ENCODE data around the gene ZNF512. TPM values are rescaled to one million over a fixed set of nuclear protein-coding genes. Genes with fewer than 3 reads are reported as not detected.

ZNF512 gene
- total and polyA plus RNA-seq, 4 donors, result 12.1 to 41.7 (median 25.3) TPM

- WGBS, 2 donors, result 70 to 76% methylated on average over 6 of the region's 6 CpGs
- no peaks in the 10 kb centered on the region for H3K4me1 ChIP-seq (ENCODE audit: control insufficient read depth in 1 of 2, insufficient read depth in 2 of 2, low read length in 2 of 2)
- H3K27me3 ChIP-seq (ENCODE audit: control insufficient read depth in 1 of 2, insufficient read depth in 2 of 2, low read length in 1 of 2), result no peaks in the 10 kb centered on the region
- DNase-seq (no peak), ATAC-seq (ENCODE audit: low FRiP score) (no peak)
- H3K4me3 ChIP-seq (ENCODE audit: low read length in 2 of 2), result no peak overlapping the region
- no peaks in the 10 kb centered on the region for H3K36me3 ChIP-seq (ENCODE audit: control insufficient read depth in 1 of 2, insufficient read depth in 2 of 2, low read length in 1 of 2)
- intact Hi-C loops (cut with DNase I), result no loop called here
- peaks cover 13% of the 10 kb centered on the region for H3K9me3 ChIP-seq (ENCODE audit: control insufficient read depth, low read length)
- no peak overlapping the region for H3K27ac ChIP-seq (ENCODE audit: low read depth in 1 of 2, low read length in 2 of 2)
Observed at GRCh38 chr2:27572998-27573429, 9.8 kb upstream of the ZNF512 start.

GRCh38 chr2:27573452-27573851 is 9.4 kb upstream of the ZNF512 start:
- peaks cover 11% of the 10 kb centered on the region for H3K9me3 ChIP-seq (ENCODE audit: control insufficient read depth, low read length)
- ATAC-seq (ENCODE audit: low FRiP score), result no peak

GRCh38 chr2:27581417-27582128 is 1.3 kb upstream of the ZNF512 start:
- no peak overlapping the region for H3K4me3 ChIP-seq (ENCODE audit: low read length in 2 of 2)
- DNase-seq (no peak), ATAC-seq (ENCODE audit: low FRiP score) (no peak)
- H3K27me3 ChIP-seq (ENCODE audit: control insufficient read depth in 1 of 2, insufficient read depth in 2 of 2, low read length in 1 of 2), result no peaks in the 10 kb centered on the region
- intact Hi-C loops (cut with DNase I), result loop anchor here in 1 of 2 donors (10.0 kb wide), 1 partner anchor 87 kb away; the partner anchor contains the start of genes FNDC4 and GCKR
- H3K36me3 ChIP-seq (ENCODE audit: control insufficient read depth in 1 of 2, insufficient read depth in 2 of 2, low read length in 1 of 2), result no peaks in the 10 kb centered on the region
- 95 to 97% methylated on average over 19 of the region's 19 CpGs for WGBS, 2 donors
- peaks cover 0 to 3% of the 10 kb centered on the region in 2 donors for H3K4me1 ChIP-seq (ENCODE audit: control insufficient read depth in 1 of 2, insufficient read depth in 2 of 2, low read length in 2 of 2)
- no peak overlapping the region for H3K27ac ChIP-seq (ENCODE audit: low read depth in 1 of 2, low read length in 2 of 2)
- peaks cover 4% of the 10 kb centered on the region for H3K9me3 ChIP-seq (ENCODE audit: control insufficient read depth, low read length)

More at GRCh38 chr2:27573452-27573851, 9.4 kb upstream of the ZNF512 start:
- Histone ChIP-seq H3K36me3 (ENCODE audit: control insufficient read depth in 1 of 2, insufficient read depth in 2 of 2, low read length in 1 of 2) (no peaks in the 10 kb centered on the region), H3K4me3 (ENCODE audit: low read length in 2 of 2) (no peak overlapping the region), H3K27me3 (ENCODE audit: control insufficient read depth in 1 of 2, insufficient read depth in 2 of 2, low read length in 1 of 2) (no peaks in the 10 kb centered on the region), H3K27ac (ENCODE audit: low read depth in 1 of 2, low read length in 2 of 2) (no peak overlapping the region), H3K4me1 (ENCODE audit: control insufficient read depth in 1 of 2, insufficient read depth in 2 of 2, low read length in 2 of 2) (no peaks in the 10 kb centered on the region)
- 83 to 84% methylated on average over 3 of the region's 3 CpGs for WGBS, 2 donors
- DNase-seq, result no peak
- intact Hi-C loops (cut with DNase I), result no loop called here

GRCh38 chr2:27582129-27582694 is 630 bp upstream of the ZNF512 start:
- intact Hi-C loops (cut with DNase I), result loop anchor here in 1 of 2 donors (10.0 kb wide), 1 partner anchor 87 kb away; the partner anchor contains the start of genes FNDC4 and GCKR
- 87 to 89% methylated on average over 16 of the region's 16 CpGs for WGBS, 2 donors
- Histone ChIP-seq H3K36me3 (ENCODE audit: control insufficient read depth in 1 of 2, insufficient read depth in 2 of 2, low read length in 1 of 2) (no peaks in the 10 kb centered on the region), H3K27me3 (ENCODE audit: control insufficient read depth in 1 of 2, insufficient read depth in 2 of 2, low read length in 1 of 2) (no peaks in the 10 kb centered on the region), H3K4me3 (ENCODE audit: low read length in 2 of 2) (peak overlapping the region in 1 of 2 donors; percentile 8), H3K9me3 (ENCODE audit: control insufficient read depth, low read length) (peaks cover 2% of the 10 kb centered on the region), H3K4me1 (ENCODE audit: control insufficient read depth in 1 of 2, insufficient read depth in 2 of 2, low read length in 2 of 2) (peaks cover 0 to 3% of the 10 kb centered on the region in 2 donors), H3K27ac (ENCODE audit: low read depth in 1 of 2, low read length in 2 of 2) (peak overlapping the region in 1 of 2 donors; percentile 0)
- ATAC-seq (ENCODE audit: low FRiP score) (peak; percentile 12), DNase-seq (peak in 1 of 2 donors; percentile 44)

- DNase-seq (no peak), ATAC-seq (ENCODE audit: low FRiP score) (no peak)
- H3K4me3 ChIP-seq (ENCODE audit: low read length in 2 of 2), result peak overlapping the region; percentile 94 to 97
- H3K27ac ChIP-seq (ENCODE audit: low read depth in 1 of 2, low read length in 2 of 2), result peak overlapping the region in 1 of 2 donors; percentile 48
- 2 to 4% methylated on average over 12 of the region's 12 CpGs for WGBS, 2 donors
- H3K9me3 ChIP-seq (ENCODE audit: control insufficient read depth, low read length), result peaks cover 1% of the 10 kb centered on the region
- intact Hi-C loops (cut with DNase I), result loop anchor here in 1 of 2 donors (10.0 kb wide), 1 partner anchor 89 kb away; the partner anchor contains the start of genes FNDC4 and GCKR
- H3K27me3 ChIP-seq (ENCODE audit: control insufficient read depth in 1 of 2, insufficient read depth in 2 of 2, low read length in 1 of 2), result no peaks in the 10 kb centered on the region
- H3K4me1 ChIP-seq (ENCODE audit: control insufficient read depth in 1 of 2, insufficient read depth in 2 of 2, low read length in 2 of 2), result peaks cover 0 to 3% of the 10 kb centered on the region in 2 donors
- no peaks in the 10 kb centered on the region for H3K36me3 ChIP-seq (ENCODE audit: control insufficient read depth in 1 of 2, insufficient read depth in 2 of 2, low read length in 1 of 2)
Observed at GRCh38 chr2:27583390-27583915, 611 bp downstream of the ZNF512 start.

- Histone ChIP-seq H3K4me1 (ENCODE audit: control insufficient read depth in 1 of 2, insufficient read depth in 2 of 2, low read length in 2 of 2) (peaks cover 0 to 3% of the 10 kb centered on the region in 2 donors), H3K9me3 (ENCODE audit: control insufficient read depth, low read length) (no peaks in the 10 kb centered on the region), H3K4me3 (ENCODE audit: low read length in 2 of 2) (no peak overlapping the region), H3K36me3 (ENCODE audit: control insufficient read depth in 1 of 2, insufficient read depth in 2 of 2, low read length in 1 of 2) (no peaks in the 10 kb centered on the region), H3K27me3 (ENCODE audit: control insufficient read depth in 1 of 2, insufficient read depth in 2 of 2, low read length in 1 of 2) (no peaks in the 10 kb centered on the region), H3K27ac (ENCODE audit: low read depth in 1 of 2, low read length in 2 of 2) (no peak overlapping the region)
- intact Hi-C loops (cut with DNase I), result loop anchor here in 1 of 2 donors (10.0 kb wide), 1 partner anchor 90 kb away; the partner anchor contains the start of genes FNDC4 and GCKR
- no peak for DNase-seq
- ATAC-seq (ENCODE audit: low FRiP score), result no peak
- 69 to 75% methylated on average over 3 of the region's 3 CpGs for whole genome bisulfite sequencing, 2 donors
Observed at GRCh38 chr2:27584597-27584996, 1.8 kb downstream of the ZNF512 start.

- Histone ChIP-seq H3K27ac (ENCODE audit: low read depth in 1 of 2, low read length in 2 of 2) (no peak overlapping the region), H3K36me3 (ENCODE audit: control insufficient read depth in 1 of 2, insufficient read depth in 2 of 2, low read length in 1 of 2) (no peaks in the 10 kb centered on the region), H3K4me3 (ENCODE audit: low read length in 2 of 2) (no peak overlapping the region), H3K9me3 (ENCODE audit: control insufficient read depth, low read length) (no peaks in the 10 kb centered on the region), H3K27me3 (ENCODE audit: control insufficient read depth in 1 of 2, insufficient read depth in 2 of 2, low read length in 1 of 2) (no peaks in the 10 kb centered on the region), H3K4me1 (ENCODE audit: control insufficient read depth in 1 of 2, insufficient read depth in 2 of 2, low read length in 2 of 2) (peaks cover 0 to 3% of the 10 kb centered on the region in 2 donors)
- DNase-seq (no peak), ATAC-seq (ENCODE audit: low FRiP score) (no peak)
- intact Hi-C loops (cut with DNase I), result loop anchor here in 1 of 2 donors (10.0 kb wide), 1 partner anchor 92 kb away; the partner anchor contains the start of genes FNDC4 and GCKR
- WGBS, 2 donors, result 92 to 98% methylated on average over 2 of the region's 2 CpGs
Observed at GRCh38 chr2:27587025-27587424, 4.2 kb downstream of the ZNF512 start.

- H3K27ac ChIP-seq (ENCODE audit: low read depth in 1 of 2, low read length in 2 of 2), result no peak overlapping the region
- WGBS, 2 donors, result 96 to 99% methylated on average over 2 of the region's 2 CpGs
Observed at GRCh38 chr2:27588308-27588707, 5.5 kb downstream of the ZNF512 start.

More at GRCh38 chr2:27588308-27588707, 5.5 kb downstream of the ZNF512 start:
- DNase-seq, result no peak
- ATAC-seq (ENCODE audit: low FRiP score), result no peak
- no peaks in the 10 kb centered on the region for H3K36me3 ChIP-seq (ENCODE audit: control insufficient read depth in 1 of 2, insufficient read depth in 2 of 2, low read length in 1 of 2)
- H3K4me3 ChIP-seq (ENCODE audit: low read length in 2 of 2), result no peak overlapping the region
- intact Hi-C loops (cut with DNase I), result loop anchor here in 1 of 2 donors (10.0 kb wide), 1 partner anchor 94 kb away; the partner anchor contains the start of genes FNDC4 and GCKR
- H3K27me3 ChIP-seq (ENCODE audit: control insufficient read depth in 1 of 2, insufficient read depth in 2 of 2, low read length in 1 of 2), result no peaks in the 10 kb centered on the region
- no peaks in the 10 kb centered on the region for H3K9me3 ChIP-seq (ENCODE audit: control insufficient read depth, low read length)
- peaks cover 0 to 3% of the 10 kb centered on the region in 2 donors for H3K4me1 ChIP-seq (ENCODE audit: control insufficient read depth in 1 of 2, insufficient read depth in 2 of 2, low read length in 2 of 2)
